ENCODE results near the gene KRT5. TPM values are rescaled to one million over a fixed set of nuclear protein-coding genes. Genes with fewer than 3 reads are reported as not detected.

KRT5 gene
- total RNA-seq, 4 donors from 2014 or later = 4.6 to 452 (median 18.6) TPM

- H3K9me3 ChIP-seq = no peaks in the 10 kb centered on the region
- TF ChIP-seq CTCF (IDR thresholded peaks at IDR 0.05) (no peak), POLR2AphosphoS5 (IDR thresholded peaks at IDR 0.05) (no peak), EP300 (IDR thresholded peaks at IDR 0.05) (no peak), POLR2A (IDR thresholded peaks at IDR 0.05) (no peak)
- H3K36me3 ChIP-seq = no peaks in the 10 kb centered on the region
- no peak overlapping the region for H3K27ac ChIP-seq
- H3K27me3 ChIP-seq = no peaks in the 10 kb centered on the region
- no peaks in the 10 kb centered on the region for H3K4me1 ChIP-seq
- no peak overlapping the region for H3K4me3 ChIP-seq
- ATAC-seq = no peak
- WGBS, 2 donors (ENCODE audit: low coverage in 1 of 2) = 96 to 100% methylated on average over 2 to 9 of the region's 9 CpGs
Observed at GRCh38 chr12:52529846-52530245, 9.7 kb upstream of the KRT5 start.

- no peaks in the 10 kb centered on the region for H3K4me1 ChIP-seq
- no peak overlapping the region for H3K4me3 ChIP-seq
- ATAC-seq = no peak
- no peaks in the 10 kb centered on the region for H3K9me3 ChIP-seq
- TF ChIP-seq CTCF (IDR thresholded peaks at IDR 0.05) (no peak), POLR2A (IDR thresholded peaks at IDR 0.05) (no peak), EP300 (IDR thresholded peaks at IDR 0.05) (no peak), POLR2AphosphoS5 (IDR thresholded peaks at IDR 0.05) (no peak)
- H3K27me3 ChIP-seq = no peaks in the 10 kb centered on the region
- no peak overlapping the region for H3K27ac ChIP-seq
- no peaks in the 10 kb centered on the region for H3K36me3 ChIP-seq
- WGBS, 2 donors (ENCODE audit: low coverage in 1 of 2) = 100% methylated on average over 1 to 2 of the region's 2 CpGs
Observed at GRCh38 chr12:52529417-52529816, 9.2 kb upstream of the KRT5 start.

DNA sequence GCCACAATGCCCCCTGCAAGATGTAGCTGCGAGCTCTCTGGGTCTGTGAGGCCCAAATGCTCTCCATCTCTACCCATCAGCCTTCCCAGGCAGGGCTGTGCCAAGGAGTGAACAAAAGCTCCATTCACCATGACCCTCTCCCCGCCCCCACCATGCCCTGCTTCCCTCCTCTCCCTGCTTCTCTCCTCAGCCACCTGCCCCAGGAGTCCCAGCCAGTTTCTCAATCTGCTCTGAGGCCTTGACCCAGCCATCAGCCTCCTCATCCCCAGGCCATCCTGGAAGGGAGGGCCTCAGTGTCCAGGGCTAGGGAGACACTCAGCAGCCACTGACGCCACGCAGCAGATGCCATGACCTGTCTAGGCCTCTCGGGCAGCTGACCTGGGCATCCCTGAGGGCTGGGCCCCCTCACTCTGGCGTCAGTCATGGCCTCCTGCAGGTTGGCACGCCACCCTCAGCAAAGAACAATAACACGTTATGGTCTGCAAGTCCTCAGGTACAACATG, 8.5 kb upstream of the KRT5 start:
- Histone ChIP-seq H3K36me3 (no peaks in the 10 kb centered on the region), H3K4me1 (no peaks in the 10 kb centered on the region), H3K27me3 (no peaks in the 10 kb centered on the region), H3K4me3 (no peak overlapping the region), H3K9me3 (no peaks in the 10 kb centered on the region), H3K27ac (no peak overlapping the region)
- 83 to 100% methylated on average over 1 to 3 of the region's 8 CpGs for WGBS, 2 donors (ENCODE audit: low coverage in 1 of 2)
- ATAC-seq = no peak
- TF ChIP-seq CTCF (IDR thresholded peaks at IDR 0.05) (no peak), EP300 (IDR thresholded peaks at IDR 0.05) (no peak), POLR2A (IDR thresholded peaks at IDR 0.05) (no peak), POLR2AphosphoS5 (IDR thresholded peaks at IDR 0.05) (no peak)

DNA sequence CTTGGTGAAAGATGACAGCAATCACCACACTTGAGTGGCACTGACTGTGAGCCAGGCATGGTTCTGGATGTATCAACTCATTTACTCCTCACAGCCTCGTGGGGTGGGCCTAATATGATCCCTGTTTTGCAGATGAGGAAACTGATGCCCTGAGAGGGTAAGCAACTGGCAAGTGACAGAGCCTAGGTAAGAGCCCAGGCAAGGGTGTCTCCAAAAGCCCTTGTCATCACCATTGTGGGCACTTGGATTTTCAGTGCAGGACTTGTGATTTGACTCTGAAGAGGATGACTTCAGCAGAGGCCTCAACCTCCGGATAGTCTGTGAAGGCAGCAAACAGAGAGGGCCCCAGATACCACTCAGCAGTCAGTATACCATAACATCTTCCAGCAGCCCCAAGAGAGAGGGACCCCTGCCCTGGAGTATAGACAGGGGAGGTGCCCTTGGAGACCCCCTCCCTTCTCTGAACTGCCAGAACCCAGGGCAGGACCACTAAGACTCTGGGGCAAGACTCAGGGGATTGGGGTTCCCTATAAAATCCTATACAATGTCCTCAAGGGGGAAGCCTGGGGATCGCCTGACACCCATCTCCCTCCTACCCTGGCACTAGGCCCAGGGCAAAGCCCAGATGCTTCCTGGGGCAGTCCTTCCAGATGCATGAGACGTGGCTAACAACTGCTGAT, 7.1 kb upstream of the KRT5 start:
- no peak overlapping the region for H3K4me3 ChIP-seq
- H3K9me3 ChIP-seq = no peaks in the 10 kb centered on the region
- no peaks in the 10 kb centered on the region for H3K4me1 ChIP-seq
- TF ChIP-seq POLR2AphosphoS5 (IDR thresholded peaks at IDR 0.05) (no peak), CTCF (IDR thresholded peaks at IDR 0.05) (no peak), POLR2A (IDR thresholded peaks at IDR 0.05) (no peak), EP300 (IDR thresholded peaks at IDR 0.05) (no peak)
- no peaks in the 10 kb centered on the region for H3K27me3 ChIP-seq
- no peaks in the 10 kb centered on the region for H3K36me3 ChIP-seq
- no CpG with 5 or more reads among the region's 4 CpGs for WGBS, 2 donors (ENCODE audit: low coverage in 1 of 2)
- H3K27ac ChIP-seq = no peak overlapping the region
- ATAC-seq = no peak

GRCh38 chr12:52526511-52526951, 6.3 kb upstream of the KRT5 start:
- TF ChIP-seq EP300 (IDR thresholded peaks at IDR 0.05) (no peak), POLR2A (IDR thresholded peaks at IDR 0.05) (no peak), CTCF (IDR thresholded peaks at IDR 0.05) (no peak), POLR2AphosphoS5 (IDR thresholded peaks at IDR 0.05) (no peak)
- Histone ChIP-seq H3K27ac (no peak overlapping the region), H3K27me3 (no peaks in the 10 kb centered on the region), H3K4me1 (no peaks in the 10 kb centered on the region), H3K36me3 (no peaks in the 10 kb centered on the region), H3K4me3 (no peak overlapping the region), H3K9me3 (no peaks in the 10 kb centered on the region)
- ATAC-seq = no peak
- WGBS, 2 donors (ENCODE audit: low coverage in 1 of 2) = 89% methylated on average over 4 of the region's 8 CpGs; no CpG with 5 or more reads in 1 of the 2 donors
